ENCODE results near the gene GNPNAT1. TPM values are rescaled to one million over a fixed set of nuclear protein-coding genes. Genes with fewer than 3 reads are reported as not detected.

Gene GNPNAT1
- total RNA-seq, 4 donors from 2014 or later: 4.8 to 18.6 (median 9.5) TPM

DNA sequence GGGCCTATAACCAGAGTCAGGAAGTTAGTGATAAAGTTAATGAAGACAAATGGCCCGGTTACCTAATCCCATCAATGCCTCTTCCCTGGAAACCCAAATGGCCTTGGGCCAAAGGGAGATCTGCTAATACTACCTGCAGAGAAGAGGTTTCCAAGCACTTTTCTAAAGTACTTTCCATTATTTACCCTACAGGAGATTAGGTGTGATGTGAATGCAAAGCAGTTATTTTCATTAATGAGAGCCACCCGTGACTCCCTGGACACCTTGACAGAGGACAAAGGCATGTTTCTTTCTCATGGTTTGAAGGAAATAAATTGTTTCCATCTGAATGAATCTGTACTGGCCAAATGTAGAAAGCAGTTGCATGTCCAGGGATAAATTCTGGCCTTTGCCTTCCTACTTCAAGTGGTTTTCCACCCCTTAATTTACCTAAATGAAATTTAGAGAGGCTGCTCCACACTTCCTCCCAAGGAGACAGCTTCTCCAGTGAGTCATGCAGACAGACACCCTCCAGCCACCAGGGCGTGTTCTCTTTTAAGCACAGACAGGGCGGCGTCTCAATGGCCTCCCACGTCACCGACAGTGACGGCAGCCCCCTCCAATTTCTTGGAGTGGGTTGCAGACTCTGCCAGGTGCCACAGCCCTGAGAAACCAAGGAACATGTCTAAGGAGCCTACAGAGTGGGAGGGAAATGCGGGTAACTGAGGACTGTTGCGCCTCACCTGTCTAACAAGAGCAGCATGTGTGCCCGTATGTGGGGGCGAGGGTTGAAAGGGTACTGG, 43.9 kb upstream of the GNPNAT1 start:
- no peak for DNase-seq (ENCODE audit: low spot score in 2 of 2)
- Histone ChIP-seq H3K4me3 (no peak overlapping the region), H3K27ac (no peak overlapping the region), H3K27me3 (no peaks in the 10 kb centered on the region), H3K36me3 (no peaks in the 10 kb centered on the region), H3K9me3 (no peaks in the 10 kb centered on the region), H3K4me1 (no peaks in the 10 kb centered on the region)
- TF ChIP-seq POLR2A (IDR thresholded peaks at IDR 0.05) (no peak), EP300 (IDR thresholded peaks at IDR 0.05) (no peak)
- TF ChIP-seq, protein P1, sequence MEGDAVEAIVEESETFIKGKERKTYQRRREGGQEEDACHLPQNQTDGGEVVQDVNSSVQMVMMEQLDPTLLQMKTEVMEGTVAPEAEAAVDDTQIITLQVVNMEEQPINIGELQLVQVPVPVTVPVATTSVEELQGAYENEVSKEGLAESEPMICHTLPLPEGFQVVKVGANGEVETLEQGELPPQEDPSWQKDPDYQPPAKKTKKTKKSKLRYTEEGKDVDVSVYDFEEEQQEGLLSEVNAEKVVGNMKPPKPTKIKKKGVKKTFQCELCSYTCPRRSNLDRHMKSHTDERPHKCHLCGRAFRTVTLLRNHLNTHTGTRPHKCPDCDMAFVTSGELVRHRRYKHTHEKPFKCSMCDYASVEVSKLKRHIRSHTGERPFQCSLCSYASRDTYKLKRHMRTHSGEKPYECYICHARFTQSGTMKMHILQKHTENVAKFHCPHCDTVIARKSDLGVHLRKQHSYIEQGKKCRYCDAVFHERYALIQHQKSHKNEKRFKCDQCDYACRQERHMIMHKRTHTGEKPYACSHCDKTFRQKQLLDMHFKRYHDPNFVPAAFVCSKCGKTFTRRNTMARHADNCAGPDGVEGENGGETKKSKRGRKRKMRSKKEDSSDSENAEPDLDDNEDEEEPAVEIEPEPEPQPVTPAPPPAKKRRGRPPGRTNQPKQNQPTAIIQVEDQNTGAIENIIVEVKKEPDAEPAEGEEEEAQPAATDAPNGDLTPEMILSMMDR (IDR thresholded peaks at IDR 0.05): no peak
- WGBS, 2 donors: 75 to 76% methylated on average over 12 of the region's 12 CpGs

DNA sequence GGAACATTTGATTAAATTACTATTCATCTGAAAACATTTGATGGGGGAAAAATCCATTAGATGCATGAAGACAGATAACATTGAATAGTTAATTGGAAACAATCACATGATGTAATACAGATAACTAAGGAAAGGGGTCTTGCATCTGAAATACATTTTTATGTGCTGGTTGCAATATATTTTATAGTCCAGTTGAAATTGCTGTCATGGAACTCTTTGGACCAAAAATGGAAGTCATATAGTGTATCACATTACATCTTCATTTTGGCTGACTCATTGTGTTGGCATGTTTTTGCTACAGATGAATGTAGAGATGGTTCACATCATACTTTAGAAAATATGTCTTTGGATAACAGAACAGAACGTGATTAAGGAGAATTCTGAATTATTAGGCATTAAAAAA, 43.0 kb upstream of the GNPNAT1 start:
- H3K27me3 ChIP-seq: no peaks in the 10 kb centered on the region
- H3K4me1 ChIP-seq: no peaks in the 10 kb centered on the region
- no peak overlapping the region for H3K27ac ChIP-seq
- no peaks in the 10 kb centered on the region for H3K9me3 ChIP-seq
- TF ChIP-seq, protein P1 (IDR thresholded peaks at IDR 0.05): no peak
- TF ChIP-seq EP300 (IDR thresholded peaks at IDR 0.05) (no peak), POLR2A (IDR thresholded peaks at IDR 0.05) (no peak)
- H3K4me3 ChIP-seq: no peak overlapping the region
- 22 to 38% methylated on average over 1 of the region's 1 CpG for WGBS, 2 donors
- DNase-seq (ENCODE audit: low spot score in 2 of 2): no peak
- no peaks in the 10 kb centered on the region for H3K36me3 ChIP-seq

DNA sequence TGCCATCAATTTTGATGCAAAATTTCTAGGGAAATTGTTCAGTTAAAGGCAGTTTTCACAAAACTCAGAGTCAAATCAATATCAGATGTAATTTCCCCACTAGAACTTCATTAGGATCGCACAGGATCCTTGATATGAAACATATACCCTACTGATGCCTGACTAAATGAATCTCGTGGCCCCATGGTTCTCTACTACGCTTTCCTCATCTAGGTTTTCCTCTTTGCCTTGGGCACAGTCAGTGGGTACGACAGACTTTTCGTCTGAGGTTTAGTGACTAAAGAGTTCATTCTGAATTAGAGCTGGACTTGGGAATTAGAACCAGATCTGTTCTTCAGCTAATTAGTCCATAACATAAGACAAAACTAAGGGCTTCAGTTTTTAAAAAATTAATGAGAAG, 42.5 kb upstream of the GNPNAT1 start:
- Histone ChIP-seq H3K36me3 (no peaks in the 10 kb centered on the region), H3K27me3 (no peaks in the 10 kb centered on the region), H3K27ac (no peak overlapping the region), H3K4me1 (no peaks in the 10 kb centered on the region), H3K9me3 (no peaks in the 10 kb centered on the region), H3K4me3 (no peak overlapping the region)
- no peak for DNase-seq (ENCODE audit: low spot score in 2 of 2)
- TF ChIP-seq, protein P1 (IDR thresholded peaks at IDR 0.05): no peak
- TF ChIP-seq POLR2A (IDR thresholded peaks at IDR 0.05): no peak
- TF ChIP-seq EP300 (IDR thresholded peaks at IDR 0.05): no peak
- WGBS, 2 donors: 90% methylated on average over 5 of the region's 5 CpGs

DNA sequence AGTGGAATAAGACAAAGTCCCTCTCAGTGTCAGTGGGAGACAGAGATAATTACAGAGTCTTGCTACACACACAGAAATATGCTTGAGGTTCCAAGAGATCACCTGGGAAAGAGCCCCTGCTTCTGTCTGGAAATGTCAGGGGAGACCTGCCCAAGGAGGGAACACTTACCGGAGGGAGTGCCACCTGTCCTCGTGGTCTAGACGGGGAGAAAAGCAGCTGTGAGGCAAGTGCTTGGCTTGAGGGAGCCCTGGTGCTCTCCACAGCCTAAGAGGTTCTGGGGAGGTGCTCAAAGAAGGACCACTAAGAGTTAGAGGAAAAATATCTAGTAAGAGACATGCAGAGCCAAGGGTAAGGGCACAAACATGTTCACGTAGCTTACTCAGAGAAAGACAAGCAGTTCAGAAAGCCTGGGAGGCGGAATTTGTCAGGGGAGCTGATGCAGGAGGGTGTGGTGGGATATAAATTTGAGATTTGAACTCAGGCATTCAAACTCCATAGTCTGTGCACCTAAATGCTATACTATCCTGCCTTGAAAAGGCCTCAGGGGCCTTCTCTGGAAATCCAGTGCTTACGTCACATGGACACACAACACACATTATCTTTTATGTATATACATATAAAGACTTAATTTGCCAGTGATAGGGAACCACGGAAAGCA, 38.2 kb upstream of the GNPNAT1 start:
- TF ChIP-seq EP300 (IDR thresholded peaks at IDR 0.05) (no peak), POLR2A (IDR thresholded peaks at IDR 0.05) (no peak)
- TF ChIP-seq, protein P1 (IDR thresholded peaks at IDR 0.05): no peak
- no peak overlapping the region for H3K27ac ChIP-seq
- no peak for DNase-seq (ENCODE audit: low spot score in 2 of 2)
- WGBS, 2 donors: 80 to 89% methylated on average over 7 of the region's 7 CpGs
- no peak overlapping the region for H3K4me3 ChIP-seq
- peaks cover 0 to 4% (median 0%) of the 10 kb centered on the region in 4 donors for H3K4me1 ChIP-seq
- no peaks in the 10 kb centered on the region for H3K36me3 ChIP-seq
- no peaks in the 10 kb centered on the region for H3K9me3 ChIP-seq
- H3K27me3 ChIP-seq: no peaks in the 10 kb centered on the region

DNA sequence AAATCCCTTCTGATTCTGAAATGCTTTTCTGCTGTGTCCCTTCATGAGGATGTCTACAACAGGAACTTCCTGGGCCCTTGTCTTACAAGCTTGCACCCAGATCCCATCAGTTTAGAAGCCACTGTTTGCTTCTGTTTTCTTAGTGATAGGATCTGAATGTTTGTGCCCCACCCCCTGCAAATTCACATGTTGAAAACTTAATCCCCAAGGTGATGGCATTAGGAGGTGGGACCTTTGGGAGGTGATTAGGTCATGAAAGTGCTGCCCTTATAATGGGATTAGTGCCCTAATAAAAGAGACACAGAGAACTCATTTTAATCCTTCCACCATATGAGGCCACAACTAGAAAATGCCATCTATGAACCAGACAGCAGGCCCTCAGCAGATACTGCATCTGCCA, 36.0 kb upstream of the GNPNAT1 start:
- H3K9me3 ChIP-seq: no peaks in the 10 kb centered on the region
- TF ChIP-seq EP300 (IDR thresholded peaks at IDR 0.05) (no peak), POLR2A (IDR thresholded peaks at IDR 0.05) (no peak)
- no peaks in the 10 kb centered on the region for H3K27me3 ChIP-seq
- no peaks in the 10 kb centered on the region for H3K36me3 ChIP-seq
- no peak overlapping the region for H3K4me3 ChIP-seq
- no peak for DNase-seq (ENCODE audit: low spot score in 2 of 2)
- no peak overlapping the region for H3K27ac ChIP-seq
- peaks cover 0 to 10% (median 0%) of the 10 kb centered on the region in 4 donors for H3K4me1 ChIP-seq
